ENCODE data around the gene CHRND. TPM values are rescaled to one million over a fixed set of nuclear protein-coding genes. Genes with fewer than 3 reads are reported as not detected.
A peak's percentile ranks its signal among the peaks of the same experiment; 100 is the strongest.

CHRND gene
- total and polyA plus RNA-seq, 2 of the 8 experiments (the other 6 are each of a cell fraction or from before 2014, with no cell fraction given), result 0.24 TPM; not detected in 1

GRCh38 chr2:232539298-232540231, 13.6 kb downstream of the CHRND start, which contains the start of gene CHRNG:
Gene CHRNG, plus strand, starts transcription at chr2:232539692. Its CDS starts 56 bp downstream, at chr2:232539748.
- Histone ChIP-seq H3K56ac (replicated peaks; ENCODE audit: insufficient read length, low read depth, low read length) (no peak within 1 kb of the TSS), H2BK20ac (ENCODE audit: low read length) (peak within 1 kb of the TSS; percentile 21; the same call in 1 of the 2 replicates), H2BK120ac (replicated peaks; ENCODE audit: low read depth, low read length) (no peak within 1 kb of the TSS), H3K36me3 (ENCODE audit: control insufficient read depth in 2 of 4, insufficient read depth in 4 of 4, low read length in 3 of 4) (no peaks in the 10 kb centered on the region), H3K27me3 (replicated peaks in 1 of 4; ENCODE audit: control insufficient read depth in 3 of 4, extremely low read depth in 1 of 4, insufficient read depth in 3 of 4, low read length in 3 of 4) (no peaks in the 10 kb centered on the region), H3K9me3 (ENCODE audit: insufficient read depth in 2 of 2, low read depth in 1 of 2, low read length in 1 of 2) (0 out of 4 replicates have a peak, but pooled peaks cover 0 to 5% of the 10 kb centered on the region in 2 experiments), H3K23ac (ENCODE audit: insufficient read length) (no peak within 1 kb of the TSS), H3K4me3 (ENCODE audit: extremely low read depth in 1 of 4, insufficient read depth in 2 of 4, low read depth in 3 of 4, low read length in 4 of 4) (no peak within 1 kb of the TSS), H2BK12ac (ENCODE audit: low read depth, low read length) (no peak within 1 kb of the TSS; the same call in 1 of the 2 replicates), H2BK15ac (ENCODE audit: low read length) (peak within 1 kb of the TSS; percentile 16; the same call in 1 of the 2 replicates), H3K79me1 (ENCODE audit: low read depth, low read length) (no peaks in the 10 kb centered on the region), H3K27ac (ENCODE audit: low read depth, low read length) (no peak within 1 kb of the TSS), H3K23me2 (ENCODE audit: low read depth, low read length) (0 out of 2 replicates have a peak, but pooled peaks cover 1% of the 10 kb centered on the region), H2AFZ (ENCODE audit: low read length) (no peak within 1 kb of the TSS), H4K20me1 (replicated peaks in 1 of 2; ENCODE audit: control insufficient read depth in 1 of 2, insufficient read depth in 2 of 2, low read length in 2 of 2) (peaks cover 2 to 4% of the 10 kb centered on the region in 2 experiments), H3K4me2 (ENCODE audit: insufficient read depth in 1 of 2, low read depth in 2 of 2, low read length in 2 of 2) (peak within 1 kb of the TSS in 1 of 2 experiments; percentile 5; a peak in 1 of 4 replicates), H2BK5ac (ENCODE audit: low read depth, low read length) (0 out of 2 replicates have a peak within 1 kb of the TSS, but pooled peaks have one; percentile 52), H2AK5ac (ENCODE audit: low read depth, low read length) (no peak within 1 kb of the TSS), H3K9ac (replicated peaks in 1 of 4; ENCODE audit: extremely low read depth in 1 of 4, low read depth in 3 of 4, low read length in 3 of 4) (no peak within 1 kb of the TSS), H4K8ac (ENCODE audit: extremely low read depth, insufficient read depth, low read length) (peak within 1 kb of the TSS; percentile 87; the same call in 1 of the 2 replicates), H3K4me1 (replicated peaks in 1 of 4; ENCODE audit: control insufficient read depth in 3 of 4, insufficient read depth in 4 of 4, low read length in 3 of 4) (peaks cover 0 to 15% (median 10%) of the 10 kb centered on the region in 4 experiments; a peak in 6 of 7 replicates), H4K5ac (ENCODE audit: insufficient read length, low read depth, low read length) (no peak within 1 kb of the TSS), H3K79me2 (ENCODE audit: control insufficient read depth in 1 of 2, insufficient read depth in 2 of 2, low read length in 2 of 2) (no peaks in the 10 kb centered on the region), H3K14ac (ENCODE audit: insufficient read length) (no peak within 1 kb of the TSS), H3K18ac (ENCODE audit: extremely low read depth, low read length) (no peak within 1 kb of the TSS; the same call in none of the 2 replicates), H3K4ac (replicated peaks; ENCODE audit: insufficient read length, low read depth, low read length) (no peak within 1 kb of the TSS), H4K91ac (replicated peaks; ENCODE audit: insufficient read length, low read length) (peak within 1 kb of the TSS; percentile 54)
- CTCF ChIA-PET (ENCODE audit: partially characterized antibody), result interaction anchor here (0.8 to 5.5 kb wide), 11 partner anchors 8 to 421 kb away, joined by 3 to 29 read pairs (median 4); partner anchors contain the start of genes EIF4E2, PRSS56 and TIGD1
- WGBS, 2 experiments (ENCODE audit: extremely low coverage in 1 of 2, insufficient coverage in 1 of 2, insufficient read length in 1 of 2, insufficient replicate concordance in 2 of 2, low coverage in 1 of 2, low lambda C conversion rate in 2 of 2, missing lambda C conversion rate in 1 of 2), result 84% methylated on average over 23 of the region's 23 CpGs; no CpG with 5 or more reads in 1 of the 2 experiments
- no peak for FAIRE-seq
- DNase-seq (ENCODE audit: low read depth in 1 of 2, low spot score in 2 of 2), result peak in 1 of 2 experiments; percentile 53
- POLR2A ChIA-PET (ENCODE audit: partially characterized antibody), result interaction anchor here (1.2 to 4.0 kb wide), 6 partner anchors 8 to 53 kb away, joined by 4 to 24 read pairs (median 6); partner anchors contain the start of genes CHRND, EIF4E2 and TIGD1
- no peak for TF ChIP-seq YY1 (IDR thresholded peaks at IDR 0.05; ENCODE audit: low read depth, low read length)
